Mesothelial cell of epicardium (in vitro differentiated cells): Measurements from ENCODE around the gene CASP2. TPM values are rescaled to one million over a fixed set of nuclear protein-coding genes. Genes with fewer than 3 reads are reported as not detected.

Experiments
- DNase-seq, 2 experiments: peaks; one replicate each; pipeline ENCODE4 v3.0.0; 2021; ENCODE audit warnings: low spot score in 2 of 2; ENCODE audit not compliant: unreplicated experiment in 2 of 2
- H3K27ac Mint-ChIP-seq: 2 replicates; pipeline ENCODE4 v1.8.0; 2021; ENCODE audit warnings: mixed read lengths
- H3K27me3 Mint-ChIP-seq: 2 replicates; pipeline ENCODE4 v1.8.0; 2021; ENCODE audit warnings: low read depth, mixed read lengths
- H3K36me3 Mint-ChIP-seq: 2 replicates; pipeline ENCODE4 v1.8.0; 2021; ENCODE audit warnings: mixed read lengths
- H3K4me1 Mint-ChIP-seq: 2 replicates; pipeline ENCODE4 v1.8.0; 2021; ENCODE audit warnings: mixed read lengths
- H3K4me3 Mint-ChIP-seq: 2 replicates; pipeline ENCODE4 v1.8.0; 2021; ENCODE audit warnings: mild to moderate bottlenecking, moderate library complexity, mixed read lengths
- H3K9me3 Mint-ChIP-seq: 2 replicates; pipeline ENCODE4 v1.8.0; 2021; ENCODE audit warnings: mixed read lengths
- CTCF ChIP-seq: fragments of 200-600 bp; sonication (generic); IDR thresholded peaks from one replicate; pipeline ENCODE4 v1.5.0; 2021; ENCODE audit warnings: antibody characterized with exemption; ENCODE audit not compliant: unreplicated experiment
- total RNA-seq: library from RNA; stranded (reverse); gene quantifications from 3 replicates; pipeline ENCODE4 v1.2.1, GENCODE V29; 2021

Gene CASP2
- total RNA-seq, 1 donor from 2014 or later: 53.3 TPM

GRCh38 chr7:143347950-143348349 lies 59.8 kb downstream of the CASP2 start:
- H3K4me3 Mint-ChIP-seq: no peak overlapping the region
- no peak for DNase-seq
- TF ChIP-seq CTCF: no peak
- H3K27ac Mint-ChIP-seq: no peak overlapping the region
- peaks cover 6% of the 10 kb centered on the region for H3K4me1 Mint-ChIP-seq
- H3K9me3 Mint-ChIP-seq: no peaks in the 10 kb centered on the region
- H3K27me3 Mint-ChIP-seq: peaks cover 40% of the 10 kb centered on the region
- H3K36me3 Mint-ChIP-seq: no peaks in the 10 kb centered on the region

DNA sequence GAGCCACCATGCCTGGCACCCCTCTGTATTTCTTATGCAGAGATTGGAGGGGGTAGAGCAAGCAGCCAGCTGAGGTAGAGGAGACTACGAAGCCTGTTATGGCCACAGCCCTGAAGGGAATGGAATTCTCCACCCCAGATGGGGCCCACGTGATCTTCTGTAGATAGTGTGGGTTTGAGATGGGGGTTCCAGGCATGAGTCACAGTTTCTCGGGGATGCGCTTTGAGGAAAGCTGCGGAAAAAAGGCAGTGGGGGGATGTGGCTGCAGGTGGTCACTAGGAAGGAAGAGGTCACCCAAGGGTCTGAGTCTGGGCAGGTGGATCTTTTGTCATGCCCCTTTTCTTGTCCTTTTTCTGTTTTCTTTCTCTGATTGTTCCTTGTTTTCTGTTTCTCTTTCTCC lies 62.9 kb downstream of the CASP2 start:
- Mint-ChIP-seq H3K27me3 (peaks cover 31% of the 10 kb centered on the region), H3K4me1 (no peaks in the 10 kb centered on the region), H3K36me3 (no peaks in the 10 kb centered on the region), H3K9me3 (no peaks in the 10 kb centered on the region), H3K4me3 (no peak overlapping the region), H3K27ac (no peak overlapping the region)
- no peak for DNase-seq
- TF ChIP-seq CTCF: no peak

GRCh38 chr7:143351574-143351973 lies 63.4 kb downstream of the CASP2 start:
- H3K27ac Mint-ChIP-seq: no peak overlapping the region
- H3K4me3 Mint-ChIP-seq: no peak overlapping the region
- no peaks in the 10 kb centered on the region for H3K36me3 Mint-ChIP-seq
- DNase-seq: no peak
- no peaks in the 10 kb centered on the region for H3K4me1 Mint-ChIP-seq
- H3K27me3 Mint-ChIP-seq: peaks cover 27% of the 10 kb centered on the region
- no peaks in the 10 kb centered on the region for H3K9me3 Mint-ChIP-seq
- TF ChIP-seq CTCF: no peak

- Mint-ChIP-seq H3K4me3 (no peak overlapping the region), H3K27ac (no peak overlapping the region)
- DNase-seq: no peak
Measured at GRCh38 chr7:143352531-143353002, 64.4 kb downstream of the CASP2 start.

DNA sequence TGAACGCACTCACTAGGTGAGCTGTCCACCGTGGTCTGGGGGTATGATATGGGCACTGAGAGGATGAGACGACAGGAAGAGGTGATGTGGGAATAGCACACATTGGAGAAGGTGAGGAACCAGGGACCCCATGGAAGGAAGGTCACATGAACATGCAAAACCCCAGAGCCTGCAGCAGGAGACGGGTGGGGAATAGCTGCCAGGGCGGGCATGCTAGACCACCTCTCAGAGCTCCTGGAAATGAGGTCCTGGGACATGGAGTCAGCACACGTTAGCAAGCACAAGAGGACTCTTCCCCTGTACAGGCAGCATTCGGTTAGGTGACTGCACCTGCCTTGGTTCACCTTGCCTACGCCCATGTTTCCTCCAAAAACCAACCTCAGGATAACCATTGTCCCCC lies 66.2 kb downstream of the CASP2 start:
- Mint-ChIP-seq H3K27ac (no peak overlapping the region), H3K4me3 (no peak overlapping the region), H3K27me3 (peaks cover 26% of the 10 kb centered on the region), H3K9me3 (no peaks in the 10 kb centered on the region), H3K36me3 (no peaks in the 10 kb centered on the region), H3K4me1 (no peaks in the 10 kb centered on the region)
- no peak for TF ChIP-seq CTCF
- DNase-seq: no peak

More at GRCh38 chr7:143352531-143353002, 64.4 kb downstream of the CASP2 start:
- Mint-ChIP-seq H3K36me3 (no peaks in the 10 kb centered on the region), H3K27me3 (peaks cover 23% of the 10 kb centered on the region), H3K9me3 (no peaks in the 10 kb centered on the region), H3K4me1 (no peaks in the 10 kb centered on the region)
- no peak for TF ChIP-seq CTCF

GRCh38 chr7:143354965-143355364 lies 66.8 kb downstream of the CASP2 start:
- Mint-ChIP-seq H3K27ac (no peak overlapping the region), H3K4me1 (no peaks in the 10 kb centered on the region), H3K4me3 (no peak overlapping the region), H3K9me3 (no peaks in the 10 kb centered on the region), H3K27me3 (peaks cover 28% of the 10 kb centered on the region), H3K36me3 (no peaks in the 10 kb centered on the region)
- TF ChIP-seq CTCF: no peak
- DNase-seq: no peak
